Thoracic aorta (tissue), 2 donors: ENCODE data around the gene IPO11. TPM values are rescaled to one million over a fixed set of nuclear protein-coding genes. Genes with fewer than 3 reads are reported as not detected.

Experiments used
- ATAC-seq: fragments of 150-250 bp; one replicate; pipeline ENCODE4 v1.8.0; 2017; ENCODE audit warnings: low read depth; ENCODE audit not compliant: insufficient number of reproducible peaks, low FRiP score
- DNase-seq: peaks from one replicate; pipeline ENCODE4 v3.0.0-alpha.2; 2020; ENCODE audit warnings: low spot score
- H3K27ac ChIP-seq, 2 donors: fragments of 200-600 bp; sonication (generic); 1 replicate in 1 of 2; 2 replicates in 1 of 2; pipeline ENCODE4 v1.5.1; 2016; ENCODE audit warnings: mild to moderate bottlenecking in 2 of 2, moderate library complexity in 2 of 2
- H3K27me3 ChIP-seq: fragments of 200-600 bp; sonication (generic); replicated peaks from 2 replicates; pipeline ENCODE4 v1.6.0; 2016; ENCODE audit warnings: mild to moderate bottlenecking; ENCODE audit not compliant: insufficient read depth
- H3K36me3 ChIP-seq: fragments of 200-600 bp; sonication (generic); one replicate; pipeline ENCODE4 v1.5.1; 2016
- H3K4me1 ChIP-seq, 2 donors: fragments of 200-600 bp; sonication (generic); 1 replicate in 1 of 2; 2 replicates in 1 of 2; pipeline versions ENCODE4 v1.5.1 to v1.6.0; 2016; ENCODE audit warnings: low read depth in 2 of 2, mild to moderate bottlenecking in 1 of 2; ENCODE audit not compliant: control insufficient read depth in 1 of 2
- H3K4me3 ChIP-seq: fragments of 200-600 bp; sonication (generic); 2 replicates; pipeline ENCODE4 v1.5.1; 2016; ENCODE audit warnings: mild to moderate bottlenecking
- H3K9me3 ChIP-seq: fragments of 200-600 bp; sonication (generic); 2 replicates; pipeline ENCODE4 v1.5.1; 2016
- total RNA-seq, 2 donors: library from RNA; depleted of rRNA; stranded (reverse); fragments of >200 nt; gene quantifications; one replicate each; pipeline versions ENCODE4 v1.1.0 to v1.2.3, GENCODE V29; 2016
- TF ChIP-seq, protein P1 (sequence below): fragments of 200-600 bp; sonication (generic); IDR thresholded peaks from one replicate; pipeline ENCODE4 v1.5.1; 2019; ENCODE audit warnings: antibody characterized with exemption

Gene IPO11
- total RNA-seq, 2 donors from 2014 or later, result 10.7 to 16.5 TPM

DNA sequence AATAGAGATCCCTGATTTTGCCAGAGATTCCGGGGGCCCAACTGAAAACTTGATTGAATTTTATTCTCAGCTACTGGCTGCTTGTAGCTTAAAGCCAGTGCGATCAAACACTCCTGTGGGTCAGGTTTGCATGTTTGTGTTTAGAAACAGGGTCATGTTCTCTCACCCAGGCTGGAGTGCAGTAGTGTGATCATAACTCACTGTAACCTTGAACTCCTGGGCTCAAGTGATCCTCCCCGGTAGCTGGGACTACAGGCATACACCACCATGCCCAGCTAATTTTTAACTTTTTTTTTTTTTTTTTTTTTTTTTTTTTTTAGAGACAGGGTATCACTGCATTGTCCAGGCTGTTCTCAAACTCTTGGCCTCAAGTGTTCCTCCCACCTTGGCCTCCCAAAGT, 232.7 kb downstream of the IPO11 start:
- TF ChIP-seq, protein P1, sequence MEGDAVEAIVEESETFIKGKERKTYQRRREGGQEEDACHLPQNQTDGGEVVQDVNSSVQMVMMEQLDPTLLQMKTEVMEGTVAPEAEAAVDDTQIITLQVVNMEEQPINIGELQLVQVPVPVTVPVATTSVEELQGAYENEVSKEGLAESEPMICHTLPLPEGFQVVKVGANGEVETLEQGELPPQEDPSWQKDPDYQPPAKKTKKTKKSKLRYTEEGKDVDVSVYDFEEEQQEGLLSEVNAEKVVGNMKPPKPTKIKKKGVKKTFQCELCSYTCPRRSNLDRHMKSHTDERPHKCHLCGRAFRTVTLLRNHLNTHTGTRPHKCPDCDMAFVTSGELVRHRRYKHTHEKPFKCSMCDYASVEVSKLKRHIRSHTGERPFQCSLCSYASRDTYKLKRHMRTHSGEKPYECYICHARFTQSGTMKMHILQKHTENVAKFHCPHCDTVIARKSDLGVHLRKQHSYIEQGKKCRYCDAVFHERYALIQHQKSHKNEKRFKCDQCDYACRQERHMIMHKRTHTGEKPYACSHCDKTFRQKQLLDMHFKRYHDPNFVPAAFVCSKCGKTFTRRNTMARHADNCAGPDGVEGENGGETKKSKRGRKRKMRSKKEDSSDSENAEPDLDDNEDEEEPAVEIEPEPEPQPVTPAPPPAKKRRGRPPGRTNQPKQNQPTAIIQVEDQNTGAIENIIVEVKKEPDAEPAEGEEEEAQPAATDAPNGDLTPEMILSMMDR, result no peak
- Histone ChIP-seq H3K9me3 (no peaks in the 10 kb centered on the region), H3K27me3 (no peaks in the 10 kb centered on the region), H3K4me1 (no peaks in the 10 kb centered on the region), H3K4me3 (no peak overlapping the region), H3K27ac (no peak overlapping the region), H3K36me3 (no peaks in the 10 kb centered on the region)
- ATAC-seq (no peak), DNase-seq (no peak)

DNA sequence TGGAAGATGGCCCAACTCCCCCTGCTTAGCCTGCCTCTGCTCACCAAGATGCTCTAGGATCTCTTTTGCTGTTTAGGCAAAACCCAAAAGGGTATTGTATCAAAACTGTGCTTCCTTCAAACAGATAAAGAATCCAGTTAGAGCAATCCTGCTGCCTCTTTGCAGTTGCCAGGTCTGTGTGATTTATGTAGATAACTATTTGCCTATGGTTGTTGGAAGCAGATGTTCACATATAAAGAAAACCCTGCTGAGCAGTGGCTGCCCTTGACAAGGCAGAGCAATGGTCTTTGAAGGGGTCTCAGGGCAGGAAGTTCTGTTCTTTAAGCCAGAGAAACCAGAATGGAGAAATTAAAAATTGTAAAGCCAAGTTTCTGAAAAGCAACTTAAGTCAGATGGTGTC, 234.7 kb downstream of the IPO11 start:
- no peak overlapping the region for H3K27ac ChIP-seq
- no peak for DNase-seq
- no peak overlapping the region for H3K4me3 ChIP-seq
- H3K9me3 ChIP-seq, result no peaks in the 10 kb centered on the region
- TF ChIP-seq, protein P1, result no peak
- ATAC-seq, result no peak
- no peaks in the 10 kb centered on the region for H3K4me1 ChIP-seq
- no peaks in the 10 kb centered on the region for H3K36me3 ChIP-seq
- no peaks in the 10 kb centered on the region for H3K27me3 ChIP-seq

DNA sequence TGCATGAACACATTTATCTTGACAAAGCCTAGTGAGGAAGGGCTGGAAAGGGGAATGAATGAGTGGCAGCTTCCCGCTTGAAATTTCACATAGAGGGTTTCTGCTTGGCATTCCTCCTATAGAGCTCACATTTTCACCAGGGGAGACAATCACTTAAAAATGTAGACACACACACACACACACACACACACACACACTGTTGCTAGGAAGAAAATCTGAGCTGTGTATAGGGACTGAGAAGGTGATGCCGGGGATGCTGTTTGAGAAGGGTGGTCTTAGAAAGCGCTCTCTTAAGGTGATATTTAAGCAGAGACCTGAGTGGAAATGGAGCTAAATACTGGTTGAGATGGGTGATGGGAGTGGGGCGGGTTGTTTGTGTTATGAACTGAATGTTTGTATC, 236.5 kb downstream of the IPO11 start:
- Histone ChIP-seq H3K4me3 (no peak overlapping the region), H3K36me3 (no peaks in the 10 kb centered on the region), H3K4me1 (no peaks in the 10 kb centered on the region), H3K27me3 (no peaks in the 10 kb centered on the region), H3K27ac (no peak overlapping the region), H3K9me3 (no peaks in the 10 kb centered on the region)
- DNase-seq (no peak), ATAC-seq (no peak)
- TF ChIP-seq, protein P1, result no peak

DNA sequence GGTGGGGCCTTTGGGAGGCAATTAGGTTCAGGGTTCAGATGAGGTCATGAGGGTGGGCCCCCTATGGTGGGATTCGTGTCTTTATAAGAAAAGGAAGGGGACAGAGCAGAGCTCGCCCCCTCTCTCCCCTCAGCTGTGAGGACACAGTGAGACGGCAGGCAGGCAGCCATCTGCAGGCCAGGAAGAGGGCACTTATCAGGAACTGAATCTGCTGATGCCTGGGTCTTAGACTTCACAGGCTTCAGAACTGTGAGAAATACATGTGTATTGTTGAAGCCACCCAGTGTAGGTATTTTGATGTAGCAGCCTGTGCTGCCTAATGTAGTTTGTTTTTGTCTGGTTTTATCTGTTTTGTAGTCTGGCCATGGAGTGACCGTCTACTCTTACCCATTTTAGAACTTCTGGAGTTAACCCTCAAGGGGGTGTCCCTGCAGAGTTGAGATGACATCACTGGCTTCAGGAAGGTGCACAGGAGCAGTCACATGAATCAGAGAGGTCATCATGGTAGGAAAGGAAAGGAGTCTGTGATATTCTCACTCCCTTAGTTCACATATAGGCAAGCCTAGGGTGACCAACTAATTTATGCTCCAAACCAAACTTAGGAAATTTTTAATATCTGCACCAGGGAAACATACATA, 237.0 kb downstream of the IPO11 start:
- Histone ChIP-seq H3K9me3 (no peaks in the 10 kb centered on the region), H3K4me3 (no peak overlapping the region), H3K36me3 (no peaks in the 10 kb centered on the region), H3K27me3 (no peaks in the 10 kb centered on the region), H3K27ac (no peak overlapping the region), H3K4me1 (no peaks in the 10 kb centered on the region)
- TF ChIP-seq, protein P1, result no peak
- no peak for ATAC-seq
- no peak for DNase-seq

DNA sequence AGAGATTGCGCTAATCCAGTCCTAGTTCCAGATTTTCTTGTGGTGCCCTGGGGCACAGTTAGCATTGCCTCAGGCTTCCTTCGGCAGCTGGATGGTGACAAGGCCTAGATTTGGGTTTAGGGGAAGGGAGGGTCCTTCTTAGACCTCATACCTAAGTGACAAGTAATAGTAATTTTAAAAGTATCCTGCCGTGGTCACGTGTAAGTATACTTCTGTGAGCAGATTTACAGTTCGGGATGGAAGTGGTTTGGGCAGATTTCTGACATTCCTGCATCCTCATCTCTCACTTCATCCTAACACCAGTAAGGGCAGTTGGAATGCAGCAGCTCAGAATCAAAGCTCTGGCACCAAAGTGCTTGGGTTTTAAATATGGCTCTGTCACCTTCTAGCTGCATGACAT, 237.6 kb downstream of the IPO11 start:
- Histone ChIP-seq H3K4me1 (no peaks in the 10 kb centered on the region), H3K27ac (no peak overlapping the region), H3K36me3 (no peaks in the 10 kb centered on the region), H3K27me3 (no peaks in the 10 kb centered on the region), H3K4me3 (no peak overlapping the region), H3K9me3 (no peaks in the 10 kb centered on the region)
- ATAC-seq, result no peak
- TF ChIP-seq, protein P1, result no peak
- no peak for DNase-seq
